Keratinocyte (primary cell): ENCODE data around the gene ARMH3.

Experiments used
- CTCF ChIP-seq, 3 experiments: IDR thresholded peaks in 1 of 3; conservative IDR thresholded peaks in 1 of 3; optimal IDR thresholded peaks in 1 of 3; 2 replicates in 2 of 3; 3 replicates in 1 of 3; pipeline versions ENCODE3 to v1.5.1; 2011; ENCODE audit warnings: low read length in 3 of 3, mild to moderate bottlenecking in 3 of 3, moderate library complexity in 2 of 3, control low read depth in 1 of 3, inconsistent platforms in 1 of 3; ENCODE audit not compliant: insufficient read depth in 2 of 3; ENCODE audit errors: extremely low read depth in 1 of 3
- EZH2 ChIP-seq: IDR thresholded peaks from one replicate; pipeline ENCODE4 v1.6.1; 2012; ENCODE audit warnings: inconsistent platforms, mild to moderate bottlenecking, low read length, moderate library complexity

DNA sequence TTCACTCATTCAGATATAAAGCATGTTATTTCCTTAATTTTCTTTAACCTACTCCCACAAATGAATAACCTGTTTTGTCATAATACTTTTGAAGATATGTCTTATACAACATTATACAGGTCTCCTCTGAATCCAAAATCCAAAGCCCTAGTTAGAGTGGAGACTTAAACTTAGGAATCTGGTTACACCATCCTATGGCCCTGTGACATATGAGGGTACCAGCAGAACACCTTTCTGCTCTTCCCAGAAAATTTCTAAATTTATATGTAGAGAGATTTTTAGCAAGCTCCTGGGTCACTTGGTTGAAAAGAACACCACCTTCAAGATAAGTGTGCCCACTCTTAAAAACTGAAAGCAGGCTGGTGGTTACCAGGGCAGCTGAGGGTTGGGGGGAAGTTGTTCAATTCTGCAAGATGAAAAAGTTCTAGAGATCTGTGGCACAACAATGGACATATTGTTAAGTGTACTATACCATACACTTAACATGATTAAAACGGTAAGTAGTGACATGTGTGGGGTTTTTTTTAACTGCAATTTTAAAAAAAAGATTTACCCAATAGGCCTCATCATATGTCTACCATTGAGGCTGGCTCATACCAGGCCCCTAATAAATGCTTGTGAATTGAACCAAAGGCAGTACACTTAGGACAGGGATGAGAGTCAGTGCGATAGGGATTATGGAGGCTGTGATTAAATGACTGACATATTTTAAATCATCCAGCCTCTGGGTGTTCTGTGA lies 174.8 kb downstream of the ARMH3 start:
- TF ChIP-seq CTCF (optimal IDR thresholded peaks at IDR 0.05 in 1 of 3, IDR thresholded peaks at IDR 0.05 in 1 of 3, conservative IDR thresholded peaks at IDR 0.05 in 1 of 3; ENCODE audit: extremely low read depth in 1 of 3, insufficient read depth in 2 of 3, low read length in 3 of 3) (no peak), EZH2 (no peak)
